Head of caudate nucleus (tissue), 42 donors: ENCODE measurements around the gene BICD2.
A peak's percentile ranks its signal among the peaks of the same experiment; 100 is the strongest.

Source experiments
- DNase-seq, 42 donors: peaks; one replicate each; pipeline versions ENCODE4 v3.0.0 to v3.0.0-alpha.2; 2020 to 2021; ENCODE audit warnings: mixed read lengths in 7 of 42
- intact Hi-C: fragments of 100-400 bp; cut with DNase I; formaldehyde crosslinking; loops from one replicate; pipeline ENCODE4 v1.15.0; 2022

Gene BICD2

DNA sequence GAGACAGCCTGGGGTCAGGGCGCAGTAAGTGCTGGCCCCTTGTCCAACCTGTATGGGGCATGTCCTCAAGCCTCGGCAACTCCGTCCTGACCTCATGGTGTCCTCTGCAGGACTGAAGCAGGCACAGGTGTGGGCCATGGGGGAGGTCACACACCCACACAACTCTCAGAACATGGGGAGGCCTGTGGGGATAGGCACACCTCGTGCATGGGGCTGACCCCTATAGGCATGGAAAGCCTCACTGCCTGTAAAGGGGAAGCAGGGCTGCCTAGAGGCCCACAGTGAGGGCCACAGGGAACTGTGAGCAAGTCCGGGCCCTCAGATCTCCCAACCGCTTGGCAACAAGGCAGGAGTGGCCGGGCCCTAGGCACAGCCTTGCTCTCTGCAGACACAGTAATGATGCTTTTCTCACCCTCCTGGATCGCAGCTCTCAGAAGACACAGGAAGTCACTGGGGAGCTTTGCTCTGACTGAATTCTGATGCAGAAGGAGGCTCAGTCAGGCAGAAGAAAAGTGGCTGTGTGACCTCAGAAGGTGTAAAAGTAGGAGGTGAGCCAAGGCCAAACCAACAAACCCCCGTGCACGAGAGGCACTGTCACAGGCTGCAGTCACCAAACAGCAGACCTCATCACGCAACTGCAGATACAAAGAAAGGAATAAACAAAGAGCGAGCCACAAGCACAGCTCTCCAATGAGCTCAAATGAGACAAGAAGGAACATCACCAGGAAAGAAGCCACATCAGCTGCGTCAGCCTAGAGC lies 100.1 kb downstream of the BICD2 start:
- peak in 11 of 42 donors; percentile 10 to 52 (median 25) for DNase-seq
- intact Hi-C loops = loop anchor here (5.0 kb wide), 1 partner anchor 98 kb away; the partner anchor contains the start of gene BICD2

DNA sequence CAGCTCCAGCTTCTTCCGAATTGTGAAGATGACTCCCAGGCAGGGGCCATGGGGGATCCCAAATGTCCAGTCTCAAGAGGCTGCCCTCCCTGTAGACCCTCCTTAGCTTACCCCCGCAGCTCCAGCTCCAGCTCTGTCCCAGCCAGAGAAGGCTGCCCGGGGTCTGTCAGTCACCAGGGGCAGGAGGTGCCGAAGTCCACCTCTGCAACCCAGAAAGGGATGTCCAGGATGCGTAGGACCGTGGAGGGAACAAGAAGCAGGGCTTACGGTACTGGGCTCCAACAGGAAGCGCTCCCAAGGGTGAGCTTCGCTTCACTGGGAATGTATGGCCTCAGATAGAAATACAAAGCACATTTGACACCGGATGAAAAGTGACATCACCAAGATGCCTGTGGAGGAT lies 100.7 kb downstream of the BICD2 start:
- intact Hi-C loops = no loop called here
- peak in 2 of 42 donors; percentile 11 to 15 for DNase-seq

DNA sequence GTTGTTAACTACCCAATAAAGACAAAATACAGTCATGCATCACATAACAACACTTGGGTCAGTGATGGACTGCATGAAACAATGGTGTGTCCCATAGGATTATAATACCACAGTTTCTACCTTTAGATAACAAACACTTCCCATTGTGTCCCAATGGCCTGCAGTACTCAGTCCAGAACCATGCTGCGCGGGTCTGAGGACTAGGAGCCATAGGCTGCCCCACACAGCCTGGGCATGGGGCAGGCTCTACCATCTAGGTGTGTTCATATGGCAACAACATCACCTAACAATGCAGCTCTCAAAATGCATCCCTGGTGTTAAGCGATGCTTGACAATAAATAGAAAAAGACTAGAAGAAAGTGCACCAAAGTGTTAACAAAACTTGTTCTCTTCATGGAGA lies 101.5 kb downstream of the BICD2 start:
- no peak for DNase-seq
- intact Hi-C loops = no loop called here

DNA sequence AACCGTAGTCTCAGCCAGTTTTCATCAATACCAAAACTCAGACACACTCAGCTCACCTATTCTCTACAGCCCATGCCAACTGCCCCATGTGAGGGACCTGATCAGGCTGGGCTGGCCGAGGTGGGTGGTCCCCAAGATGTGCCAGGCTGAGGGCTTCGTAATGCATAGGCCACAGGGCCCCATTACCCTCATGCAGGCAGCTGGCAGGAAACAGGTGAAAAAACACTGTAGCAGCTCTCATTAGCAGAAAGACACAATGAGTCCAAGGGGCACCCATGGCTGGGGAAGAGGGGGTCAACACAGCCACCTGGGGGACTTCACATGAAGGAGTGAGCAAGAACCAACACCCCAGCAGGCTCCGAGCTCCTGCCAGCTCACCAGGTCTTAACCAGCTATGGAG lies 102.9 kb downstream of the BICD2 start:
- intact Hi-C loops = no loop called here
- DNase-seq = no peak
